HG03108 (cell line): ENCODE measurements around the gene SUGP1.
"Not testable (repeated sequence)": the region's sequence is repeated elsewhere in the genome, so short reads cannot be mapped to it uniquely, and the experiment has no call there.

ENCODE experiments used
- ATAC-seq: cut with Tn5 transposase; IDR thresholded peaks from one replicate; pipeline ENCODE4 v1.9.1; 2021; ENCODE audit warnings: moderate library complexity; ENCODE audit not compliant: unreplicated experiment

SUGP1 gene

GRCh38 chr19:19268453-19269385 is 51.6 kb downstream of the SUGP1 start:
- ATAC-seq = no peak

- no peak for ATAC-seq
Observed at GRCh38 chr19:19267305-19267704, 53.0 kb downstream of the SUGP1 start.

- no peak for ATAC-seq
Observed at GRCh38 chr19:19263886-19264487, 56.3 kb downstream of the SUGP1 start.

- ATAC-seq = no peak
Observed at GRCh38 chr19:19262190-19263057, 57.9 kb downstream of the SUGP1 start.

GRCh38 chr19:19261350-19262189 is 58.7 kb downstream of the SUGP1 start:
- no peak for ATAC-seq

GRCh38 chr19:19260417-19261214 is 59.7 kb downstream of the SUGP1 start:
- ATAC-seq = no peak

GRCh38 chr19:19259741-19260140 is 60.6 kb downstream of the SUGP1 start:
- no peak for ATAC-seq

- ATAC-seq = no peak
Observed at GRCh38 chr19:19258589-19259338, 61.5 kb downstream of the SUGP1 start.

GRCh38 chr19:19257836-19258588 is 62.3 kb downstream of the SUGP1 start:
- ATAC-seq = no peak

- ATAC-seq = no peak
Observed at GRCh38 chr19:19257137-19257536, 63.2 kb downstream of the SUGP1 start.

- no peak for ATAC-seq
Observed at GRCh38 chr19:19256072-19256969, 64.0 kb downstream of the SUGP1 start.

GRCh38 chr19:19253409-19253808 is 66.9 kb downstream of the SUGP1 start:
- not testable (repeated sequence) for ATAC-seq

- ATAC-seq = no peak
Observed at GRCh38 chr19:19250196-19250801, 70.0 kb downstream of the SUGP1 start.

- no peak for ATAC-seq
Observed at GRCh38 chr19:19240476-19240875, 79.8 kb downstream of the SUGP1 start.

- ATAC-seq = no peak
Observed at GRCh38 chr19:19239675-19240074, 80.6 kb downstream of the SUGP1 start.

GRCh38 chr19:19238126-19238894 is 82.0 kb downstream of the SUGP1 start:
- no peak for ATAC-seq
